ENCODE measurements around the gene CDHR1.

Gene CDHR1

GRCh38 chr10:84261236-84261915 is 67.0 kb downstream of the CDHR1 start:
- DNase-seq (ENCODE audit: low spot score) = no peak
- FAIRE-seq = no peak

GRCh38 chr10:84262190-84262956 is 68.0 kb downstream of the CDHR1 start:
- DNase-seq (ENCODE audit: low spot score) (no peak), FAIRE-seq (no peak)

GRCh38 chr10:84263716-84264115 is 69.4 kb downstream of the CDHR1 start:
- FAIRE-seq (no peak), DNase-seq (ENCODE audit: low spot score) (no peak)

GRCh38 chr10:84264611-84265141 is 70.3 kb downstream of the CDHR1 start:
- peak; percentile 36 for DNase-seq (ENCODE audit: low spot score)
- FAIRE-seq = no peak

- FAIRE-seq (no peak), DNase-seq (ENCODE audit: low spot score) (no peak)
These were observed 71.1 kb downstream of the CDHR1 start for GRCh38 chr10:84265418-84265817.

GRCh38 chr10:84267503-84268126 is 73.3 kb downstream of the CDHR1 start:
- no peak for DNase-seq (ENCODE audit: low spot score)
- no peak for FAIRE-seq

GRCh38 chr10:84269162-84269561 is 74.8 kb downstream of the CDHR1 start:
- no peak for FAIRE-seq
- DNase-seq (ENCODE audit: low spot score) = no peak

All from RCC 7860 (cell line).